Activated naive CD4-positive, alpha-beta T cell treated with anti-CD3 and anti-CD28 coated beads, Interleukin-2, amount 10 ng/mL, durations not matched to agents 7 days and 5 days (primary cell): ENCODE measurements around the gene NOXO1.

Experiments used
- CTCF ChIA-PET: fragments of 350-600 bp; sonication (Branson Sonifier 250); formaldehyde crosslinking; loops from one replicate; lab custom pipeline; 2021; ENCODE audit warnings: antibody characterized with exemption; lab: Charles Lee
- DNase-seq: peaks from one replicate; pipeline ENCODE4 v3.0.0-alpha.2; 2020
- H3K27ac Mint-ChIP-seq: one replicate; pipeline ENCODE4 v1.8.0; 2021; ENCODE audit warnings: mild to moderate bottlenecking, moderate library complexity, mixed read lengths
- H3K27me3 Mint-ChIP-seq: one replicate; pipeline ENCODE4 v1.8.0; 2021; ENCODE audit warnings: mild to moderate bottlenecking, mixed read lengths
- H3K36me3 Mint-ChIP-seq: one replicate; pipeline ENCODE4 v1.8.0; 2021; ENCODE audit warnings: mixed read lengths
- H3K4me1 Mint-ChIP-seq: one replicate; pipeline ENCODE4 v1.8.0; 2021; ENCODE audit warnings: mixed read lengths
- H3K4me3 Mint-ChIP-seq: one replicate; pipeline ENCODE4 v1.8.0; 2021; ENCODE audit warnings: mild to moderate bottlenecking, moderate library complexity, mixed read lengths
- H3K9me3 Mint-ChIP-seq: one replicate; pipeline ENCODE4 v1.8.0; 2021; ENCODE audit warnings: mixed read lengths

NOXO1 gene

GRCh38 chr16:1997494-1998359 lies 16.5 kb upstream of the NOXO1 start:
- H3K4me1 Mint-ChIP-seq = peaks cover 5% of the 10 kb centered on the region
- peaks cover 19% of the 10 kb centered on the region for H3K36me3 Mint-ChIP-seq

DNA sequence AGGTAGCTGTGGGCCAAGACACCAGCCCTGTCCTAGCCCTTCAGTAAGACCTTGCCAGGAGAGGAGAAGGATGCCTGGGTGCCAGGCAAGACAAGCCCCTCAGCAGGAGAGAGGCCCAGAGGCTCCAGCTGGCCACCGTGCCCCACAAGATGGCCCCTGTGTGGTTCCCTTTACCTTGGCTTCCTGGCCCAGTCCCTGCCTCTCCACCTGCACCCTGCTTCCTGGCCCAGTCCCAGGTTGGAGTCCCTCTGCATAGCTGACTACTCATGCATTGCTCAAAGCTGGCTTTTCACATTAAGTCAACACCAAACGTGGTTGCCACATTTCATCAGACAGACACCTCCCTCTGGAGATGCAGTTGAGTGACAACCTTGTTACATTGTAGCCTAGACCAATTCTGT lies 12.5 kb upstream of the NOXO1 start:
- no peak for DNase-seq
- Mint-ChIP-seq H3K36me3 (peaks cover 5% of the 10 kb centered on the region), H3K4me3 (no peak overlapping the region), H3K4me1 (peaks cover 23% of the 10 kb centered on the region), H3K9me3 (no peaks in the 10 kb centered on the region), H3K27me3 (peaks cover 38% of the 10 kb centered on the region), H3K27ac (peak overlapping the region; percentile 69)
- CTCF ChIA-PET = interaction anchor here (1.0 to 2.2 kb wide), 2 partner anchors 10 to 23 kb away, joined by 3 to 18 read pairs; no protein-coding TSS in a partner anchor

More at GRCh38 chr16:1997494-1998359, 16.5 kb upstream of the NOXO1 start:
- Mint-ChIP-seq H3K27me3 (peaks cover 9% of the 10 kb centered on the region), H3K9me3 (no peaks in the 10 kb centered on the region), H3K4me3 (no peak overlapping the region), H3K27ac (no peak overlapping the region)
- DNase-seq = no peak
- CTCF ChIA-PET = interaction anchor here (1.3 kb wide), 1 partner anchor 143 kb away, joined by 3 read pairs; no protein-coding TSS in a partner anchor

- CTCF ChIA-PET = interaction anchor here (2.2 kb wide), 1 partner anchor 11 kb away, joined by 18 read pairs; no protein-coding TSS in a partner anchor
- Mint-ChIP-seq H3K27ac (no peak overlapping the region), H3K36me3 (peaks cover 5% of the 10 kb centered on the region), H3K27me3 (peaks cover 47% of the 10 kb centered on the region), H3K4me3 (no peak overlapping the region), H3K9me3 (no peaks in the 10 kb centered on the region), H3K4me1 (peaks cover 25% of the 10 kb centered on the region)
- no peak for DNase-seq
Measured at GRCh38 chr16:1992704-1993317, 11.5 kb upstream of the NOXO1 start.

DNA sequence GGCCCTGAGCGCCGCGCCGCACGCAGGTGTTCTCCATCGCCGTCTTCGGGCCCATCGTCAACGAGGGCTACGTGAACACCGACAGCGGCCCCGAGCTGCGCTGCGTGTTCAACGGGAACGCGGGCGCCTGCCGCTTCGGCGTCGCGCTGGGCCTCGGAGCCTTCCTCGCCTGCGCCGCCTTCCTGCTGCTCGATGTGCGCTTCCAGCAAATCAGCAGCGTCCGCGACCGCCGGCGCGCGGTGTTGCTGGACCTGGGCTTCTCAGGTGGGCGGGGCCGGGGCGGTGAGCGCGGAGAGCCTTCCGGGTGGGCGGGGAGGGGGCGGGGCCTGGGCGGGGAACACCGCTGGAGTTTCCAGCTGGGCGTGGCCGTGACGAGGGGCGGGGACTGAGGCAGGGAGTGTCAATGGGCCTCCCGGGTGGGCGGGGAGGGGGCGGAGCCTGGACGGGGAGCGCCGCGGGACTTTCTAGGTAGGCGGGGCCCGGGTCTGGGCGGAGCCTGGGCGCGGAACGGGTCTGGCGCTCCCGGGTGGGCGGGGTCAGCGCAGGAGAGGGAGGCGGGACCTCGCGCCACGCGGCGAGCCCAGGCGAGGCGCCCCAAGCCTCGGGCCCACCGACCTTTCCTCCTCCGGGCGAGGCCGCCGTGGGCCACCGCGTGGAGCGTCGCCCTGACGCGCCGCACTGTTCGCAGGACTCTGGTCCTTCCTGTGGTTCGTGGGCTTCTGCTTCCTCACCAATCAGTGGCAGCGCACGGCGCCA lies 10.9 kb upstream of the NOXO1 start:
- Mint-ChIP-seq H3K27ac (peak overlapping the region; percentile 58), H3K27me3 (peaks cover 51% of the 10 kb centered on the region)

GRCh38 chr16:1991588-1991947 lies 10.3 kb upstream of the NOXO1 start:
- H3K36me3 Mint-ChIP-seq = peaks cover 7% of the 10 kb centered on the region
- peak overlapping the region; percentile 35 for H3K27ac Mint-ChIP-seq
- CTCF ChIA-PET = interaction anchor here (1.6 kb wide), 1 partner anchor 12 kb away, joined by 8 read pairs; no protein-coding TSS in a partner anchor
- H3K9me3 Mint-ChIP-seq = no peaks in the 10 kb centered on the region
- peaks cover 23% of the 10 kb centered on the region for H3K4me1 Mint-ChIP-seq
- H3K4me3 Mint-ChIP-seq = peak overlapping the region; percentile 65
- H3K27me3 Mint-ChIP-seq = peaks cover 56% of the 10 kb centered on the region
- DNase-seq = no peak

More for the DNA sequence above, 10.9 kb upstream of the NOXO1 start:
- peak overlapping the region; percentile 65 for H3K4me3 Mint-ChIP-seq
- H3K9me3 Mint-ChIP-seq = no peaks in the 10 kb centered on the region
- CTCF ChIA-PET = interaction anchor here (1.6 kb wide), 1 partner anchor 12 kb away, joined by 8 read pairs; no protein-coding TSS in a partner anchor
- DNase-seq = peak; percentile 99
- H3K36me3 Mint-ChIP-seq = peaks cover 2% of the 10 kb centered on the region
- H3K4me1 Mint-ChIP-seq = peaks cover 23% of the 10 kb centered on the region

DNA sequence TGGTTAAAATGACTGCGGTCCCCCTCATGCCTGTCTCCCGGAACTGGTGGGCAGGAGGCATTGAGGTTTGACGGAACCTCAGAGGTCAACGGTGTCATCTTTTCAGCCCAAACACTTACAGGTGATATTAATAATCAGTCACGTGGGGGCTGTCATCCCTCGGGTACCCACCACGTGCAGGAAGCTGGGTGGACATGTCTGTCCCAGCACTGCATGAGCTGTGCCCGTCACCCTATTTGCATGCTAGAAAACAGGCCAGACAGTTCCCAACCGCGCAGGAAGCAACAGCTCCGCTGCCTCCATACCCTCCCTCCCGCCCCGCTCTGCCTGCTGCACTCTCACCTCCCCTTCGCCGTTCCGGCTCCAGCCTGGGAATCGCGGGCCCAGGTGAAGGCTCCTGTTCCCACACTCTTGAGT lies 9.9 kb upstream of the NOXO1 start:
- peak; percentile 61 for DNase-seq
- Mint-ChIP-seq H3K27ac (peak overlapping the region; percentile 69), H3K27me3 (peaks cover 60% of the 10 kb centered on the region), H3K4me3 (peak overlapping the region; percentile 65), H3K9me3 (no peaks in the 10 kb centered on the region), H3K36me3 (peaks cover 11% of the 10 kb centered on the region), H3K4me1 (peaks cover 23% of the 10 kb centered on the region)
- CTCF ChIA-PET = interaction anchor here (1.6 kb wide), 1 partner anchor 13 kb away, joined by 8 read pairs; no protein-coding TSS in a partner anchor

GRCh38 chr16:1990351-1991134 lies 9.3 kb upstream of the NOXO1 start:
- peaks cover 60% of the 10 kb centered on the region for H3K27me3 Mint-ChIP-seq
- H3K4me1 Mint-ChIP-seq = peaks cover 27% of the 10 kb centered on the region
- peak overlapping the region; percentile 65 for H3K4me3 Mint-ChIP-seq
- peak; percentile 63 for DNase-seq
- peak overlapping the region; percentile 69 for H3K27ac Mint-ChIP-seq
- peaks cover 11% of the 10 kb centered on the region for H3K36me3 Mint-ChIP-seq
- CTCF ChIA-PET = interaction anchor here (1.6 kb wide), 1 partner anchor 13 kb away, joined by 8 read pairs; no protein-coding TSS in a partner anchor
- no peaks in the 10 kb centered on the region for H3K9me3 Mint-ChIP-seq

DNA sequence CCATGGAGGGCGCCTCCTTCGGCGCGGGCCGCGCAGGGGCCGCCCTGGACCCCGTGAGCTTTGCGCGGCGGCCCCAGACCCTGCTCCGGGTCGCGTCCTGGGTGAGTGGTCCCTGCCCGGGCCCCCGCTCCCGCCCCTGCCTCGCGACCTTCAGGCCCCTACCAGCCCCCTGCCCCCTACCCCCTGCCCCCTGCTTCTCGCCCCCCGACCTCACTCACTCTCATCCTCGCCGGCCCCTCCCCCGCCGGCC lies 8.8 kb upstream of the NOXO1 start:
- H3K27ac Mint-ChIP-seq = no peak overlapping the region
- peaks cover 32% of the 10 kb centered on the region for H3K4me1 Mint-ChIP-seq
- no peak for DNase-seq
- H3K9me3 Mint-ChIP-seq = no peaks in the 10 kb centered on the region
- CTCF ChIA-PET = no interaction called here
- H3K36me3 Mint-ChIP-seq = peaks cover 11% of the 10 kb centered on the region
- H3K27me3 Mint-ChIP-seq = peaks cover 60% of the 10 kb centered on the region
- H3K4me3 Mint-ChIP-seq = no peak overlapping the region

DNA sequence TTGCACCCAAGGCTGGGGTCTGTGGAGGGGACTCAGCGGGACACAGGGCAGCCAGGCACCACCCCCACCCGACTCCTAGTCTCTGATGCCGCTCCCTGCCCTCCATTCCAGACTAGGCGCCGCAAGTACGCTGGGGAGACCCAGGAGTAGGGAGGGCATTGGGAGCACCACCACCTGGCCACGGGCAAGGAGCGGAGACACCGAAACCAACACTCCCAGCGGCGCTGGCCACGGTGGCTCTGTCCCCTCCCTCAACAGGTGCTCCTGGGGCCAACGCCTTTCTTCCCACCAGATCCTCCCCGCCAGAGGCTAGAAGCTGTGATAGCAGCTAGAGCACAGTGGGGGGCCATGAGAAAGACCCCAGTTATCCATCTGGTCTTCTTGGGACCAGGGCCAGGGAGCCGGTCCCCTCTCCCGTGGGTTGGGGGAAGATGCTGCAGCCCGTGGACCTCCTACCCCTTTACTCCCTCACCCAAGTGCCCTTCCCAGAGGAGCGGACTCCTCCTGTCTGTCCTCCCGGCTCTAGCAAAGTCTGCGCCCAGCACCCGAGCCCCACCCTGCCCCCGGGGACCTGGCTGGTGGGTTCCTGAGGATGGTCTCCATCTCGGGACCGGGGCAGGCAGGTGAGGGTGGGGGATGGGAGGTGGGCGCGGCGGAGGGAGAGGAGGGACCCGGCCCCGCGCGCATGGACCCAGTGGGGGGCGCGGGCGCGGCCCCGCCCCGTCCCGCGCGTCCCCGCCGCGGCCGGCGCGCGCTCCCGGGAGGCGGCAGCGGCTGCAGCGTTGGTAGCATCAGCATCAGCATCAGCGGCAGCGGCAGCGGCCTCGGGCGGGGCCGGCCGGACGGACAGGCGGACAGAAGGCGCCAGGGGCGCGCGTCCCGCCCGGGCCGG lies 8.2 kb upstream of the NOXO1 start, which contains the start of gene SYNGR3:
Gene SYNGR3 (plus strand): TSS at position 762 of the 892 bp plus-strand sequence. CDS start 133 bp downstream, outside the sequence.
- peaks cover 38% of the 10 kb centered on the region for H3K4me1 Mint-ChIP-seq
- peaks cover 63% of the 10 kb centered on the region for H3K27me3 Mint-ChIP-seq
- no peak within 1 kb of the TSS for H3K27ac Mint-ChIP-seq
- CTCF ChIA-PET = interaction anchor here (1.4 kb wide), 1 partner anchor 15 kb away, joined by 3 read pairs; no protein-coding TSS in a partner anchor
- H3K36me3 Mint-ChIP-seq = peaks cover 11% of the 10 kb centered on the region
- H3K4me3 Mint-ChIP-seq = peak within 1 kb of the TSS; percentile 65
- DNase-seq = no peak
- H3K9me3 Mint-ChIP-seq = no peaks in the 10 kb centered on the region

DNA sequence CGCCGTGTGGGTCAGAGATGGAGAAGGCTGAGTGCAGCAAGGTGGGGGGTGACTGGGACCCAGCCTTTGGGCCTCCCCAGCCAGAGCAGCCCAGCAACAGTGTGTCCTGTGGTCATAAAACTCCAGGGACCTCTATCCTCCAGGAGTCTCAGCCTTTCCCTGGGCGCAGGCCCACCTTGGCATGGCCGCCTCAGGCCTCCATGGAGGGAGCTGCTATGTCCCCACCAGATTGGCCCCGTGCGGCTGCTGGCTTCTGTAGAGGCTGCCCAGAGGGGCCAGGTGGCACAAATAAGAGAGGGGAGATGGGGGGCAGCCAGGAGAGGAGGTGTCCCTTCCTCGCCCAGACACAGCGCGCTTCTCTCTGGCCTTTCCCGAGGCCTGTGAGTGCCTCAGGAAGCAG lies 5.9 kb upstream of the NOXO1 start:
- H3K27ac Mint-ChIP-seq = no peak overlapping the region
- H3K9me3 Mint-ChIP-seq = no peaks in the 10 kb centered on the region
- CTCF ChIA-PET = interaction anchor here (0.6 to 1.9 kb wide), 2 partner anchors 17 to 408 kb away, joined by 3 to 5 read pairs; no protein-coding TSS in a partner anchor
- H3K4me3 Mint-ChIP-seq = no peak overlapping the region
- H3K36me3 Mint-ChIP-seq = peaks cover 13% of the 10 kb centered on the region
- H3K4me1 Mint-ChIP-seq = peaks cover 41% of the 10 kb centered on the region
- DNase-seq = no peak
- peaks cover 77% of the 10 kb centered on the region for H3K27me3 Mint-ChIP-seq

- peak overlapping the region; percentile 80 for H3K4me3 Mint-ChIP-seq
- H3K27me3 Mint-ChIP-seq = peaks cover 78% of the 10 kb centered on the region
- H3K27ac Mint-ChIP-seq = peak overlapping the region; percentile 19
- H3K36me3 Mint-ChIP-seq = peaks cover 13% of the 10 kb centered on the region
- H3K9me3 Mint-ChIP-seq = no peaks in the 10 kb centered on the region
- H3K4me1 Mint-ChIP-seq = peaks cover 31% of the 10 kb centered on the region
- CTCF ChIA-PET = interaction anchor here (1.3 to 1.7 kb wide), 2 partner anchors 14 to 17 kb away, joined by 3 to 5 read pairs; partner anchors contain the start of gene TBL3
- no peak for DNase-seq
Measured at GRCh38 chr16:1985466-1986150, 4.3 kb upstream of the NOXO1 start.
